ENCODE measurements around the gene SLC9A8. TPM values are rescaled to one million over a fixed set of nuclear protein-coding genes. Genes with fewer than 3 reads are reported as not detected.

SLC9A8 gene
- total RNA-seq, 5 donors from 2014 or later (not counting 1 experiment from before 2014, with no cell fraction given) = 22.2 to 34.2 (median 25.6) TPM

- Histone ChIP-seq H3K27me3 (replicated peaks in 1 of 2; ENCODE audit: control insufficient read depth in 2 of 2, extremely low read depth in 1 of 2, insufficient read depth in 2 of 2, low read length in 1 of 2) (peaks cover 0 to 5% of the 10 kb centered on the region in 2 experiments), H3K36me3 (ENCODE audit: control insufficient read depth in 2 of 2, extremely low read depth in 1 of 2, insufficient read depth in 1 of 2, low read length in 1 of 2) (no peaks in the 10 kb centered on the region), H3K4me3 (ENCODE audit: control insufficient read depth in 1 of 2, extremely low read depth in 1 of 2, low read length in 1 of 2) (no peak overlapping the region), H3K9me3 (no peaks in the 10 kb centered on the region), H3K4me1 (ENCODE audit: control insufficient read depth in 1 of 2, extremely low read depth in 1 of 2, insufficient read depth in 2 of 2, low read length in 2 of 2) (peaks cover 2 to 5% of the 10 kb centered on the region in 2 experiments), H3K27ac (ENCODE audit: low read length) (no peak overlapping the region)
- Mint-ChIP-seq H3K4me3 (no peak overlapping the region), H3K27ac (no peak overlapping the region), H3K9me3 (no peaks in the 10 kb centered on the region), H3K4me1 (peaks cover 7 to 10% (median 9%) of the 10 kb centered on the region in 3 donors), H3K36me3 (no peaks in the 10 kb centered on the region), H3K27me3 (peaks cover 0 to 6% of the 10 kb centered on the region in 2 donors)
- 71% methylated on average over 1 of the region's 4 CpGs for WGBS (ENCODE audit: insufficient coverage)
- ATAC-seq (replicated peaks in 1 of 4) (no peak), DNase-seq (no peak)
- ChIA-PET POLR2A (no interaction called here), CTCF (interaction anchor here in 1 of 2 donors (0.6 kb wide), 2 partner anchors 8 to 51 kb away, joined by 3 read pairs; no protein-coding TSS in a partner anchor)
These were observed 111.6 kb downstream of the SLC9A8 start for GRCh38 chr20:49924247-49924646.

- no peaks in the 10 kb centered on the region for H3K9me3 Mint-ChIP-seq
- ChIA-PET POLR2A (no interaction called here), CTCF (interaction anchor here in 1 of 2 donors (0.6 to 1.5 kb wide), 2 partner anchors 10 to 214 kb away, joined by 5 to 6 read pairs; partner anchors contain the start of gene SPATA2)
- DNase-seq (no peak), ATAC-seq (replicated peaks in 1 of 4) (no peak)
- H3K36me3 Mint-ChIP-seq = no peaks in the 10 kb centered on the region
- H3K27ac Mint-ChIP-seq = no peak overlapping the region
- Histone ChIP-seq H3K36me3 (ENCODE audit: control insufficient read depth in 2 of 2, extremely low read depth in 1 of 2, insufficient read depth in 1 of 2, low read length in 1 of 2) (no peaks in the 10 kb centered on the region), H3K9me3 (no peaks in the 10 kb centered on the region), H3K4me3 (ENCODE audit: control insufficient read depth in 1 of 2, extremely low read depth in 1 of 2, low read length in 1 of 2) (no peak overlapping the region), H3K27me3 (replicated peaks in 1 of 2; ENCODE audit: control insufficient read depth in 2 of 2, extremely low read depth in 1 of 2, insufficient read depth in 2 of 2, low read length in 1 of 2) (peaks cover 0 to 5% of the 10 kb centered on the region in 2 experiments), H3K4me1 (ENCODE audit: control insufficient read depth in 1 of 2, extremely low read depth in 1 of 2, insufficient read depth in 2 of 2, low read length in 2 of 2) (peaks cover 2 to 5% of the 10 kb centered on the region in 2 experiments), H3K27ac (ENCODE audit: low read length) (no peak overlapping the region)
- no peak overlapping the region for H3K4me3 Mint-ChIP-seq
- peaks cover 7 to 10% (median 9%) of the 10 kb centered on the region in 3 donors for H3K4me1 Mint-ChIP-seq
- H3K27me3 Mint-ChIP-seq = peaks cover 0 to 6% of the 10 kb centered on the region in 2 donors
- WGBS (ENCODE audit: insufficient coverage) = no CpG with 5 or more reads among the region's 2 CpGs
These were observed 113.3 kb downstream of the SLC9A8 start for GRCh38 chr20:49925901-49926454.

GRCh38 chr20:49928411-49929141, 115.9 kb downstream of the SLC9A8 start:
- Mint-ChIP-seq H3K36me3 (no peaks in the 10 kb centered on the region), H3K27me3 (peaks cover 0 to 1% of the 10 kb centered on the region in 2 donors), H3K9me3 (no peaks in the 10 kb centered on the region), H3K27ac (peak overlapping the region; percentile 55 to 76), H3K4me1 (peaks cover 7 to 10% (median 9%) of the 10 kb centered on the region in 3 donors), H3K4me3 (no peak overlapping the region)
- WGBS (ENCODE audit: insufficient coverage) = 0% methylated on average over 4 of the region's 15 CpGs
- DNase-seq (peak; percentile 55 to 89 (median 75)), ATAC-seq (replicated peaks in 1 of 4) (peak; percentile 92 to 98 (median 94))
- POLR2A ChIA-PET = no interaction called here
- CTCF ChIA-PET = interaction anchor here in 1 of 2 donors (1.1 kb wide), 1 partner anchor 387 kb away, joined by 5 read pairs; no protein-coding TSS in a partner anchor
- Histone ChIP-seq H3K36me3 (ENCODE audit: control insufficient read depth in 2 of 2, extremely low read depth in 1 of 2, insufficient read depth in 1 of 2, low read length in 1 of 2) (no peaks in the 10 kb centered on the region), H3K4me1 (ENCODE audit: control insufficient read depth in 1 of 2, extremely low read depth in 1 of 2, insufficient read depth in 2 of 2, low read length in 2 of 2) (peaks cover 2 to 5% of the 10 kb centered on the region in 2 experiments), H3K27me3 (replicated peaks in 1 of 2; ENCODE audit: control insufficient read depth in 2 of 2, extremely low read depth in 1 of 2, insufficient read depth in 2 of 2, low read length in 1 of 2) (peaks cover 0 to 5% of the 10 kb centered on the region in 2 experiments), H3K9me3 (no peaks in the 10 kb centered on the region), H3K4me3 (ENCODE audit: control insufficient read depth in 1 of 2, extremely low read depth in 1 of 2, low read length in 1 of 2) (no peak overlapping the region), H3K27ac (ENCODE audit: low read length) (no peak overlapping the region)

GRCh38 chr20:49929142-49929494, 116.5 kb downstream of the SLC9A8 start:
- Mint-ChIP-seq H3K4me3 (no peak overlapping the region), H3K27ac (no peak overlapping the region), H3K4me1 (peaks cover 7 to 13% (median 13%) of the 10 kb centered on the region in 3 donors), H3K36me3 (no peaks in the 10 kb centered on the region), H3K9me3 (no peaks in the 10 kb centered on the region), H3K27me3 (no peaks in the 10 kb centered on the region)
- Histone ChIP-seq H3K27ac (ENCODE audit: low read length) (no peak overlapping the region), H3K4me1 (ENCODE audit: control insufficient read depth in 1 of 2, extremely low read depth in 1 of 2, insufficient read depth in 2 of 2, low read length in 2 of 2) (peaks cover 2 to 5% of the 10 kb centered on the region in 2 experiments), H3K9me3 (no peaks in the 10 kb centered on the region), H3K4me3 (ENCODE audit: control insufficient read depth in 1 of 2, extremely low read depth in 1 of 2, low read length in 1 of 2) (no peak overlapping the region), H3K36me3 (ENCODE audit: control insufficient read depth in 2 of 2, extremely low read depth in 1 of 2, insufficient read depth in 1 of 2, low read length in 1 of 2) (no peaks in the 10 kb centered on the region), H3K27me3 (replicated peaks in 1 of 2; ENCODE audit: control insufficient read depth in 2 of 2, extremely low read depth in 1 of 2, insufficient read depth in 2 of 2, low read length in 1 of 2) (peaks cover 0 to 5% of the 10 kb centered on the region in 2 experiments)
- DNase-seq = no peak
- ChIA-PET POLR2A (no interaction called here), CTCF (interaction anchor here in 1 of 2 donors (1.1 kb wide), 1 partner anchor 387 kb away, joined by 5 read pairs; no protein-coding TSS in a partner anchor)
- WGBS (ENCODE audit: insufficient coverage) = 0% methylated on average over 1 of the region's 4 CpGs
- no peak for ATAC-seq (replicated peaks in 1 of 4)

GRCh38 chr20:49935746-49936152, 123.1 kb downstream of the SLC9A8 start:
- Histone ChIP-seq H3K27me3 (replicated peaks in 1 of 2; ENCODE audit: control insufficient read depth in 2 of 2, extremely low read depth in 1 of 2, insufficient read depth in 2 of 2, low read length in 1 of 2) (no peaks in the 10 kb centered on the region), H3K27ac (ENCODE audit: low read length) (peak overlapping the region; percentile 66), H3K4me3 (ENCODE audit: control insufficient read depth in 1 of 2, extremely low read depth in 1 of 2, low read length in 1 of 2) (peak overlapping the region; percentile 99 to 100), H3K36me3 (ENCODE audit: control insufficient read depth in 2 of 2, extremely low read depth in 1 of 2, insufficient read depth in 1 of 2, low read length in 1 of 2) (peaks cover 0 to 11% of the 10 kb centered on the region in 2 donors), H3K9me3 (no peaks in the 10 kb centered on the region), H3K4me1 (ENCODE audit: control insufficient read depth in 1 of 2, extremely low read depth in 1 of 2, insufficient read depth in 2 of 2, low read length in 2 of 2) (peaks cover 16 to 35% of the 10 kb centered on the region in 2 experiments)
- H3K4me3 Mint-ChIP-seq = peak overlapping the region; percentile 87 to 97 (median 95)
- no peaks in the 10 kb centered on the region for H3K27me3 Mint-ChIP-seq
- ChIA-PET POLR2A (interaction anchor here (0.6 to 1.6 kb wide), 6 partner anchors 19 to 659 kb away, joined by 3 to 7 read pairs (median 4); no protein-coding TSS in a partner anchor), CTCF (interaction anchor here in 1 of 2 donors (0.6 to 2.4 kb wide), 5 partner anchors 20 to 267 kb away, joined by 3 to 10 read pairs (median 4); partner anchors contain the start of gene SPATA2)
- DNase-seq (no peak), ATAC-seq (replicated peaks in 1 of 4) (peak in 1 of 4 experiments; percentile 22)
- H3K4me1 Mint-ChIP-seq = peaks cover 43 to 51% (median 44%) of the 10 kb centered on the region in 3 donors
- no peaks in the 10 kb centered on the region for H3K9me3 Mint-ChIP-seq
- no peak overlapping the region for H3K27ac Mint-ChIP-seq
- peaks cover 3% of the 10 kb centered on the region for H3K36me3 Mint-ChIP-seq
- WGBS (ENCODE audit: insufficient coverage) = 40% methylated on average over 1 of the region's 21 CpGs

Measured in T-cell (primary cell).